Tibial nerve (tissue), 4 donors: ENCODE data around the gene OTP.

Source experiments
- CTCF ChIP-seq, 5 experiments: fragments of 200-600 bp in 3 of 5; fragments of 450-650 bp in 2 of 5; sonication (generic) in 3 of 5; IDR thresholded peaks; one replicate each; pipeline ENCODE4 v1.5.1; 2016 to 2019; ENCODE audit warnings: antibody characterized with exemption in 5 of 5, mild to moderate bottlenecking in 3 of 5, moderate library complexity in 2 of 5
- EP300 ChIP-seq, 2 donors: sonication (generic); formaldehyde crosslinking; IDR thresholded peaks; one replicate each; pipeline ENCODE4 v1.6.1; 2017; ENCODE audit warnings: antibody characterized with exemption in 2 of 2, mild to moderate bottlenecking in 1 of 2
- POLR2A ChIP-seq, 2 donors: fragments of 450-650 bp; IDR thresholded peaks; one replicate each; pipeline ENCODE4 v1.6.1; 2017; ENCODE audit warnings: antibody characterized with exemption in 2 of 2, mild to moderate bottlenecking in 2 of 2, moderate library complexity in 2 of 2

- TF ChIP-seq CTCF (IDR thresholded peaks at IDR 0.05) (no peak), POLR2A (IDR thresholded peaks at IDR 0.05) (no peak), EP300 (IDR thresholded peaks at IDR 0.05) (no peak)
These were observed 44.7 kb upstream of the OTP start for GRCh38 chr5:77683171-77683732.
